EH (cell line): ENCODE measurements around the gene ACMSD.
"Not testable (repeated sequence)": the region's sequence is repeated elsewhere in the genome, so short reads cannot be mapped to it uniquely, and the experiment has no call there.

Experiments
- DNase-seq: peaks from one replicate; pipeline ENCODE4 v3.0.0-alpha.2; 2015; ENCODE audit warnings: low read depth

ACMSD gene

GRCh38 chr2:134852518-134852917, 14.1 kb downstream of the ACMSD start:
- DNase-seq = peak; percentile 10

DNA sequence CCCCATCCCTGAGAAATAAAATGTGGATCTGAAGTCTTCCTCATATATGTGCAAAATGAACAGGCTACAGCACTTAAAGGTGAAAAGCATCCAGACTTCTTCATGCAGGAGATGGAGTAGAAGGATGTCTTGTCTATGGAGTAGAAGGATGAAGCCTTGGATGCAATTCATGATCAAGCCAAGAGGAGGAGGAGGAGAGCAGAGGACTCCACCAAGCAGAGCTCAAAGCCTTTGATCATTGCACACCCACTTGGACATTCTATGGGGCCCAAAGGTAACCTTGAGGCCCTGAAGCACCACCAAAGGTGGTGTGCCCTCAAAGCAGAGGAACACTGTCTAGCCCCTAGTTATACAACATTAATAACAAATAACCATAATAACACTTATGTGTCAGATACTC, 17.3 kb downstream of the ACMSD start:
- DNase-seq = no peak

DNA sequence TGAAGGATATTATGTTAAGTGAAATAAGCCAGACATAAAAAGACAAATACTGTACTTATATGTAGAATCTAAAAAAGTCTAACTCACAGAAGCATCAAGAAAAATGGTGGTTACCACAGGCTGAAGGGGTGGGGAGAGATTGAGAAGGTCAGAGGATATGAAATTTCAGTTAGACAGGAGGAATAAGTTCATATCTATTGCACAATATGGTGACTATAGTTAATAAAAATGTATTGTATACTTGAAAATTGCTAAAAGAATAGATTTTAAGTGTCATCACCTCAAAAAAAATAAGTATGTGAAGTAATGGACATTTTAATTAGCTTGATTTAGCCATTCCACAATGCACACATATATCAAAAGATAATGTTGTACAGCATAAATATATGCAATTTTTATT, 19.8 kb downstream of the ACMSD start:
- no peak for DNase-seq

DNA sequence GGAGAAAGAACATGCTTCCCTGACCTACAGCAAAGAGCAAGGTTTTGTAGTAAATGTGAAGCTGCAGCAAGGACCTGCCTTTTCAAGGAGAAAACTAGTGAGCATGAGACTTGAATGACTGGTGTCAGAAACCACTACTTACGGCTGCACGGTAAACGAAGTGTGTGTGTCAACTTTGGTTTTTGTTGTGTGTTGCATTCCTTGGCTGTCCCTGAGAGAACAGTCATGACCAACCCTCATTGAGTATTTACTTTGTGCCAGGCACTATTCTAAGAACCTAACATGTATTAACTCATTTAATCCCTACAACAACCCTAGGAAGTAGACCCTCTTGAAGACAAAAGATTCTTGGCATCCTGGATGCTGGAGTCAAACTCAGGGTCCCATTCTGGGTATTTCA, 22.8 kb downstream of the ACMSD start:
- no peak for DNase-seq

GRCh38 chr2:134862069-134862468, 23.7 kb downstream of the ACMSD start:
- DNase-seq = no peak

DNA sequence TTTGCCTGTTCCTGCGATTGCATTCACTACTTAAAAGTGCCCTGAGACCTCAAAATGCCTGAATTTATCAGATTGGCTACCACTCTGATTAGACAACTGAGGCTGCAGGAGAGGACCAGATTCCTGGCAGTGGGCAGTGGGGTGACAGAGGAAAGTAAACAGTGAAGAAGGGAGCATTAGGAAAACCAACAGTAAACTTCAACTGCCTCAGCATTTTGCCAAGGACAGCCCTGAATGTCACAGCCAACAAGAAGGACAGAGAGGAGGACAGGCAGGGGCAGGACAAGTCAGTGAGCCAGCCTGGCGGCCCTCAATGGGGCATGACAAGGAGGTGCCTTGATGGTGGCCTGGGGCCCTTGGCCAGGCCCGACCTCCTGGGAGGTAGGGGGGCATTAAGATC, 24.3 kb downstream of the ACMSD start:
- no peak for DNase-seq

DNA sequence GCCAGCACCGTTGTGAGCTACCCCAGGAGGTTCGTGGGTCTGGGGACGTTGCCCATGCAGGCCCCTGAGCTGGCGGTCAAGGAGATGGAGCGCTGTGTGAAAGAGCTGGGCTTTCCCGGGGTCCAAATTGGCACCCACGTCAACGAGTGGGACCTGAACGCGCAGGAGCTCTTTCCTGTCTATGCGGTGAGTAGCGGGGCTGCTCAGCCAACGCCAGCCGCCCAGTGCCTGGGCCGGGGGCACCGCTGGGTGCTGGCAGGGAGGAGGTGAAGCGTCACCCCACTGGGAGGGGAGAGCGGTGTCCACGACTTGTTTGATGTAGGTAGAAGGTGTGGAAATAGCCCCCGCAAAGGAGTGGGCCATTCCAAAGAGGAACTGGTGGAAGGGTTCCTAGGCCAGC, 25.0 kb downstream of the ACMSD start:
- no peak for DNase-seq

GRCh38 chr2:134865067-134865787, 26.8 kb downstream of the ACMSD start:
- no peak for DNase-seq

DNA sequence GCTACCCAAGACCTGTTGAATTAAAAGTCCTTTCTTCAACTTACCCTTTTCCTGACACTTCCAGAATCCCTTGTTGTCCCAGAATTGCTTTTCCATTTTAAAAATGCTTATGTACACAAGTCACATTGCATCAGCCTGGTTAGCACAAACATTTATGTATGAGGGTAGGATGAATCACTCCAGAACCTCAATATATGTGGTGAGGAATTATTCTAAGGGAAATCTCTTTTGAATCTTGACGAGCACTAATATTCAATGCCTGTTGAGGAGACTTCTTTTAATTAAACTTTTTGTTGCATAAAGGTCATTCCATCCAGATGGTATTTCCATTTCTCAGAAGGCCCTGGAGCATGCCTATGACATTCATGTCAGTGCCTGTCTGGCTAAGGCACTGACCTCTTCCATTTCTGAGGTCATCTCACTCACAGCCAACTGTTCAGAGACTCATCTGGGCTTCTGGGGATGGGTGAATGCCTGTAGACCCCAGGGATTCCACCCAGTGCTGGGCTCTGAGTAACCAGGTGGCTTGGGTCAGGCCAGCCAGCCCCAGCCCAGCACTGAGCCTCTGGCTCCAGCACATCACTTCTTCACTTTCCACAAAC, 28.2 kb downstream of the ACMSD start:
- DNase-seq = peak; percentile 16

GRCh38 chr2:134869946-134870736, 31.7 kb downstream of the ACMSD start:
- DNase-seq = peak; percentile 3

GRCh38 chr2:134873152-134873551, 34.7 kb downstream of the ACMSD start:
- DNase-seq = no peak

DNA sequence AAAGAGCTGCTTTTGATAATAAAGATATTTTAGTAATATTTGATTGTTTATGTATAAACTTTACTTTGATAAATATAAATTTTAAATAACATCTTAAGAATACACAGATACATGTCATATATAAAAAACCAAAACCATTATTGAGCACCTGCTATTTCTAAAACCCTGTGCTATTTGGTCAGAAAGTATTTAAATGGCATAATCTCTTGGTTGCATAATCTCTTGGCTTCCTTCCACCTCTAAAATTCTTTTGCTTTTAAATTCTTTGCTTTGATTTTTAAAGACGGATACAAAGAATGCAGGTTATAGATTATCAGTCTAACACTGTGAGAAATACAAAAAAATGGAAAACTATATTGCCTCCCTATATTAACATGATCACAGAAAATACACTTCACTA, 36.9 kb downstream of the ACMSD start:
- no peak for DNase-seq

- no peak for DNase-seq
Measured at GRCh38 chr2:134882773-134883172, 44.4 kb downstream of the ACMSD start.

DNA sequence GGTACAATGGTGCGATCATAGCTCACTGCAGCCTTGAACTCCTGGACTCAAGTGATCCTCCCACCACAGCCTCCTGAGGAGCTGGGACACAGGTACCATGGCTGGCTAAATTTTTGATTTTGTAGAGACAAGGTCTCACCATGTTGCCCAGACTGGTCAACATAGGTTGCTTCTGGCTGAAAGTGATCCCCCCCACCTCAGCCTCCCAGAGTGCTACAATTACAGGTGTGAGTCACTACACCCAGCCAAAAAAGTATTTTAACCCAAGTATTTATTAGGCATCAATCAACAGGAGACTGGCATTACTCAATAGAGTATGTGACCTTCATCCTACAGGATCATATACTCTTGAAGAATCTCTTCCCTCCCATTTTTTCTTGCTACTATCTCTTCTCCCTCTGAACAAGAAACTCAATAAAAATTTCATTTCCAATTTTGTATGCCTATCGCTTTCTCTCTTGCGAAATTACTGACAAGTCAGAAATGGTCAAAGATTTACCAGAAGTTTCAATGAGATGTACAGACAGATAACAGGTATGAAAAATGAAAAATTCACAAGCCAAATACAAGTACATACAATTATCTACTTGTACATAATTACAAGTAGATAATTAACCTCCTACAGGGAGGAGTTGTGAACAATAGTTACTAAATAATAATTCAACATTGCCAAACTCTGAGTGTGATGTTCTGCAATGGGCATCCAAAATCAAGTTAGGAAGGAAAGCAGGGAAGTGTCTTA, 45.3 kb downstream of the ACMSD start:
- DNase-seq = no peak

DNA sequence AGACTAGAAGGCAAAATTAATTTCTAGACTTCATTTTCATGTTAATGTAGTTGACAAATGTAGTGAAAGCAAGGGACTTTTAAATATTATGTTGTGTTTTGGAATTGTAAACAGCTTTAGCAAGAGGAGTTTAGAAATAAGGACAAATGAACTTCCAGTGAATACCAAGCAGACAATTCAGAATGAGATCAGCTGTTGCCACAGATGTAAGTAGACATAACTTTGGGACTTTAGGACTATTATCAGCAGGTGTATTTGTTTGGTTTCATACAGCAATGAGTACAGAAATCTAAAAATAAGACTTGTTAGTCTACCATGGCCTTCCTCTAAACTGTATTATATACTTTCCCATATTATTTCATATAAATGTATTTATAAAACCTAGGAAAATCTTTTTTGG, 46.0 kb downstream of the ACMSD start:
- no peak for DNase-seq

DNA sequence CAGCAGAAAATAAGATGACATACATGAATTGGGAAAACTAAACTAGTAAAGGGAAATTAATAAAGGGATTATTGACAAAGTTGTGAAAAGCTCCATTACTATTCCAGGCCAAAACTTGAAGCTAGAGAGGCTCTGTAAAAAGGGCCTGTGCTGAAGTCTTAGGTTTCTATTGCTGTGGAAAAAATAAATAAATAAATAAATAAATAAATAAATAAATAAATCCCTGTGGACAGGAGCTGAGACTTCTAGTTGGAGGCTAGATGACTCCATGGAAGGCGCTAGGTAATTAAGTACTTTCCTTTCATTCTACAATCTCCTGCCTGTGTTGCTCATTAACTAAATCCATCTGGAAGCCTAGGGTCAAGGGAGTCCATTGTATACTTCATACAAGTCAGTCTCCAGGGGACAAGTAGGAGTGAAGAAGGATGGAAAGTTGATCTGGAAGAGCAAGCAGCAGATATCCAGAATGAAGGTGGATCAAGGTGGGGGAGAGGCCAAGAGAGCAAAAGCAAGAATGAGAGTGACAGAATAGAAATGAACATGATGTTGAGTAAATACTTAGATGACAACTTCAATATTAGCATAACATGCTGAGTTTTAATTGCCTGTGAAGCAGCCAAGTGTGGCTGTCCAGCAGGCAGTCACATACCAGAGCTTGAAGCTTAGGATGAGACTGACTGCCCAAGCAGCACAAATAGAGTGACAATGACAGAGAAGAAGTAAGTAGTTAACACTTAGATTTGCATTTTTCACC, 54.0 kb downstream of the ACMSD start:
- DNase-seq = no peak

DNA sequence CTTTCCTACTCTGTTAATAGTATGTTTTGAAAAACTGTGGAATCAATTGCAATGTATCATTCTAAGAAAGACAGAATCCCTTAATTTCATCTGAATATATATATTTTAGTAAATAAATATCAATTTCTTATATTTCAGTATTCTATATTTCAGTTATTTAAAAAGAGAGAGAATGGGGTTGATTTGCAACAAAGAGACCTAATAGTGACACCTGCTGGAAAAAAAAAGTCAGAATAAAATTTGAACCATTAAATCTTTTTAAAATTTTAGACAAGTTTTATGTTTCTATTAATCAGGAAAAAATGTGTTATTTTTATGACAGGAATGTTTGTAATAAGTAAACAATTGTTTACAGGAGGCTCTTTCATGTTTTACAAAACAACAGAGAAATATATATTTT, 59.5 kb downstream of the ACMSD start:
- peak; percentile 12 for DNase-seq

DNA sequence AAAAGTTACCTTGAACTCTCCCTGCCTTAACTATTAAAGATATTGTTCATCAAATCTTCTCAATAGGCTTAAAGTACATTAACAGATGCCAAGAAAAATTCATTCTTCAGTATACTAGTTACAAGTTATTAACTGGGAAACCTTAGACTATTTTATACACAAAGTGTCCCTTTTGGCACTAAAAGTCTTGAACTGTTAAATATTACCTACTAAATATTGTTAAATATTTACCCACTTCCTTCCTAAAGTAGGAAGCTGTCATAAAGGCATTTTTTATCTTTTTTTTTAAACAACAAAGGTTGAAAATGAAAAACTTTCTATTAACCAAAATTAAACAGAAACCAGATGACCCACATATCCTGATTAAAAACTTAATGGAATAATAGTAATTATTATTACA, 60.8 kb downstream of the ACMSD start:
- DNase-seq = no peak

GRCh38 chr2:134900151-134900550, 61.7 kb downstream of the ACMSD start:
- peak; percentile 61 for DNase-seq

DNA sequence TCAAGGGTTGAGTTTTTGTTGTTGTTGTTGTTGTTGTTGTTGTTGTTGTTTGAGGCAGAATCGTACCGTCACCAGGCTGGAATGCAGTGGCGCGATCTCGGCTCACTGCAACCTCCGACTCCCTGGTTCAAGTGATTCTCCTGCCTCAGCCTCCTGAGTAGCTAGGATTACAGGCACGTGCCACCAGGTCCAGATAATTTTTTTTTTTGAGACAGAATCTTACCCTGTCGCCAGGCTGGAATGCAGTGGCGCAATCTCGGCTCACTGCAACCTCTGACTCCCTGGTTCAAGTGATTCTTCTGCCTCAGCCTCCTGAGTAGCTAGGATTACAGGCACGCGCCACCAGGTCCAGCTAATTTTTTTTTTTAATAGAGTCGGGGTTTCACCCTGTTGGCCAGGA, 65.3 kb downstream of the ACMSD start:
- DNase-seq = not testable (repeated sequence)

- no peak for DNase-seq
Measured at GRCh38 chr2:134905168-134905567, 66.8 kb downstream of the ACMSD start.

DNA sequence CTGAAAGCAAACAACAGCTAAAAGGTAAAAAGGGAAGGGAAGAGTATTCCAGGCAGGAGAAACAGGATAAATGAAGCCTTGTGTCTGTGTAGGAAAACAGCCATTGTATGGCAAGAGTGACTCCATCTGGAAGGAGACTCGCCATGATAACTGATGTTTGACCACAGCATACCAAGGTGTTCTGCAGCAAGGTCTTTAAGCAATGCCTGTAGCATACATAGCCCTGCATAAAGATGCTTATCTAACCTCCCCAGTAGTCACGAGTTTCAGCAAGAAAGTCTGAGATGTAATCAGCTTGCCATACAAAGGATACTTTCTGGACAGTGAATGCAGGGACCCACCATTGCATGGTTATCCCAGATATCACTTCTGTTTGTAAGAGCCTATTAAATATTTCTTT, 68.3 kb downstream of the ACMSD start:
- no peak for DNase-seq
